Natural killer cell (primary cell): ENCODE results near the gene IP6K2. TPM values are rescaled to one million over a fixed set of nuclear protein-coding genes. Genes with fewer than 3 reads are reported as not detected.

Experiments used
- ATAC-seq, 3 donors: fragments of 150-1000 bp in 2 of 3; fragments of 200-7000 bp in 1 of 3; cut with Tn5 transposase; 1 replicate in 1 of 3; 2 replicates in 2 of 3; pipeline ENCODE4 v1.10.0; 2021; ENCODE audit warnings: mild to moderate bottlenecking in 2 of 3, moderate library complexity in 2 of 3
- DNase-seq, 2 donors: peaks; one replicate each; pipeline versions ENCODE4 v3.0.0 to v3.0.0-alpha.2; 2013 to 2021; ENCODE audit warnings: mixed read lengths in 1 of 2
- H3K27ac ChIP-seq: one replicate; pipeline ENCODE4 v1.5.1; 2013; ENCODE audit warnings: mild to moderate bottlenecking, low read length
- H3K27me3 ChIP-seq: one replicate; pipeline ENCODE4 v1.6.1; 2013; ENCODE audit warnings: low read length; ENCODE audit not compliant: control insufficient read depth, insufficient read depth
- H3K36me3 ChIP-seq: one replicate; pipeline ENCODE4 v1.6.1; 2013; ENCODE audit warnings: low read length; ENCODE audit not compliant: control insufficient read depth, insufficient read depth
- H3K4me1 ChIP-seq: one replicate; pipeline ENCODE4 v1.6.1; 2013; ENCODE audit warnings: low read length; ENCODE audit not compliant: control insufficient read depth, insufficient read depth
- H3K4me3 ChIP-seq: one replicate; pipeline ENCODE4 v1.5.1; 2013; ENCODE audit warnings: low read length
- H3K9me3 ChIP-seq: one replicate; pipeline ENCODE4 v1.6.1; 2013; ENCODE audit warnings: low read length; ENCODE audit not compliant: control insufficient read depth, insufficient read depth
- H3K27ac Mint-ChIP-seq, 2 donors: one replicate each; pipeline ENCODE4 v1.8.0; 2022; ENCODE audit warnings: mild to moderate bottlenecking in 2 of 2, mixed read lengths in 2 of 2, moderate library complexity in 1 of 2
- H3K27me3 Mint-ChIP-seq, 2 donors: one replicate each; pipeline ENCODE4 v1.8.0; 2022; ENCODE audit warnings: low read depth in 2 of 2, mixed read lengths in 2 of 2
- H3K36me3 Mint-ChIP-seq: one replicate; pipeline ENCODE4 v1.8.0; 2022; ENCODE audit warnings: mixed read lengths
- H3K4me1 Mint-ChIP-seq, 2 donors: one replicate each; pipeline ENCODE4 v1.8.0; 2022; ENCODE audit warnings: mixed read lengths in 2 of 2
- H3K4me3 Mint-ChIP-seq: one replicate; pipeline ENCODE4 v1.8.0; 2022; ENCODE audit warnings: mild to moderate bottlenecking, moderate library complexity, mixed read lengths
- H3K9me3 Mint-ChIP-seq, 2 donors: one replicate each; pipeline ENCODE4 v1.8.0; 2022; ENCODE audit warnings: mixed read lengths in 2 of 2
- WGBS: methylation state at CpG from one replicate; pipeline ENCODE4 v1.1.7; 2013; ENCODE audit warnings: missing lambda C conversion rate; ENCODE audit not compliant: insufficient coverage; 5-methylcytosine and 5-hydroxymethylcytosine counted together
- intact Hi-C: fragments of 100-400 bp; cut with micrococcal nuclease; formaldehyde crosslinking; loops from one replicate; pipeline ENCODE4 v1.14.2; 2022
- total RNA-seq, 4 donors: library from RNA; stranded (reverse); fragments of 120-200 nt in 1 of 4; gene quantifications; one replicate each; pipeline versions ENCODE4 v1.2.3 to v1.2.4, GENCODE V29; 2013 to 2022
- TF ChIP-seq, protein P1 (sequence below): fragments of 200-600 bp; IDR thresholded peaks from one replicate; pipeline ENCODE4 v1.8.0; 2022; ENCODE audit warnings: antibody characterized with exemption

The IP6K2 gene
- total RNA-seq, 3 donors from 2014 or later (not counting 1 experiment from before 2014, with no cell fraction given) = 140 to 151 (median 148) TPM

DNA sequence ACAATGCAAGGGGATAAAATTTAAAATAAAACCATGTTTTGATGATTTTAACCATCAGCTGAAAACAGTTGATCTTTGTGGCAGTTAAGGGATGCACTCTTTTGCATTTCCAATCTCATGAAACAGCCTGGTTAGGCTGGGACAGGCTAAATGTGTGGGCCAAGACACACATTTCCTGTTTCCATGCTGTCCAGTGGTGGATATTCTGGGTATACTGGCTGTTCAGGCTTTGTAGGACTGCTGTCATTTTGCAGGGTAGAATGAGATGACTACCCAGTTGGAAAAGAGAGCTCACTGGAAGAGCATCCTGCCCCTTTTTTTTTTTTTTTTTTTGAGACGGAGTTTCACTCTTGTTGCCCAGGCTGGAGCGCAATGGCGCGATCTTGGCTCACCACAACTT lies 42.0 kb upstream of the IP6K2 start:
- Histone ChIP-seq H3K27me3 (no peaks in the 10 kb centered on the region), H3K9me3 (no peaks in the 10 kb centered on the region), H3K36me3 (peaks cover 30% of the 10 kb centered on the region), H3K4me1 (no peaks in the 10 kb centered on the region), H3K4me3 (no peak overlapping the region), H3K27ac (no peak overlapping the region)
- TF ChIP-seq, protein P1, sequence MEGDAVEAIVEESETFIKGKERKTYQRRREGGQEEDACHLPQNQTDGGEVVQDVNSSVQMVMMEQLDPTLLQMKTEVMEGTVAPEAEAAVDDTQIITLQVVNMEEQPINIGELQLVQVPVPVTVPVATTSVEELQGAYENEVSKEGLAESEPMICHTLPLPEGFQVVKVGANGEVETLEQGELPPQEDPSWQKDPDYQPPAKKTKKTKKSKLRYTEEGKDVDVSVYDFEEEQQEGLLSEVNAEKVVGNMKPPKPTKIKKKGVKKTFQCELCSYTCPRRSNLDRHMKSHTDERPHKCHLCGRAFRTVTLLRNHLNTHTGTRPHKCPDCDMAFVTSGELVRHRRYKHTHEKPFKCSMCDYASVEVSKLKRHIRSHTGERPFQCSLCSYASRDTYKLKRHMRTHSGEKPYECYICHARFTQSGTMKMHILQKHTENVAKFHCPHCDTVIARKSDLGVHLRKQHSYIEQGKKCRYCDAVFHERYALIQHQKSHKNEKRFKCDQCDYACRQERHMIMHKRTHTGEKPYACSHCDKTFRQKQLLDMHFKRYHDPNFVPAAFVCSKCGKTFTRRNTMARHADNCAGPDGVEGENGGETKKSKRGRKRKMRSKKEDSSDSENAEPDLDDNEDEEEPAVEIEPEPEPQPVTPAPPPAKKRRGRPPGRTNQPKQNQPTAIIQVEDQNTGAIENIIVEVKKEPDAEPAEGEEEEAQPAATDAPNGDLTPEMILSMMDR = no peak
- intact Hi-C loops = no loop called here
- Mint-ChIP-seq H3K36me3 (no peaks in the 10 kb centered on the region), H3K4me3 (no peak overlapping the region), H3K27ac (peak overlapping the region in 1 of 2 donors; percentile 42), H3K9me3 (no peaks in the 10 kb centered on the region), H3K4me1 (no peaks in the 10 kb centered on the region), H3K27me3 (no peaks in the 10 kb centered on the region)
- WGBS = no CpG with 5 or more reads among the region's 4 CpGs
- ATAC-seq = no peak
- DNase-seq = no peak

DNA sequence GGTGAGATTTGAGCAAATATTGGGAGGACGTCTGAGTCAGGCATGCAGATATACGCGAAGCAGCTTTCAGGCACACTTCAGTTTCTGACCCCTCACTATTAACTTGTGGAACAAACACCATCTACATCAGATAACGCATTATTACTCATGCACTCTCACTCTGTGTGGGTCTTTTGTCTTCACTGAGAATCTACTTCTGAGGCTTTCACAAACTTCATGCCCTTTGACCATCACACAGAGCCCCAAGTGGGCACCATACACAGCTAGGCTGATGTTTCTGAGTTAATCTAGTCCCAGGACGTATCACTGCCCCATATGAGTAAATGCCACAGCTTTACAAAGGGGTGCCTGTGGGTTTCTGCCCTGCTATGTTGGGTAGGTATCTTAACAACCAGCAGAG lies 39.6 kb upstream of the IP6K2 start:
- Mint-ChIP-seq H3K27me3 (no peaks in the 10 kb centered on the region), H3K27ac (no peak overlapping the region), H3K4me3 (no peak overlapping the region), H3K4me1 (no peaks in the 10 kb centered on the region), H3K9me3 (no peaks in the 10 kb centered on the region), H3K36me3 (no peaks in the 10 kb centered on the region)
- DNase-seq (no peak), ATAC-seq (no peak)
- TF ChIP-seq, protein P1 = no peak
- intact Hi-C loops = no loop called here
- no peak overlapping the region for H3K27ac ChIP-seq
- H3K36me3 ChIP-seq = peaks cover 26% of the 10 kb centered on the region
- no peaks in the 10 kb centered on the region for H3K27me3 ChIP-seq
- H3K4me3 ChIP-seq = no peak overlapping the region
- H3K9me3 ChIP-seq = no peaks in the 10 kb centered on the region
- H3K4me1 ChIP-seq = no peaks in the 10 kb centered on the region
- WGBS = 84% methylated on average over 5 of the region's 5 CpGs

DNA sequence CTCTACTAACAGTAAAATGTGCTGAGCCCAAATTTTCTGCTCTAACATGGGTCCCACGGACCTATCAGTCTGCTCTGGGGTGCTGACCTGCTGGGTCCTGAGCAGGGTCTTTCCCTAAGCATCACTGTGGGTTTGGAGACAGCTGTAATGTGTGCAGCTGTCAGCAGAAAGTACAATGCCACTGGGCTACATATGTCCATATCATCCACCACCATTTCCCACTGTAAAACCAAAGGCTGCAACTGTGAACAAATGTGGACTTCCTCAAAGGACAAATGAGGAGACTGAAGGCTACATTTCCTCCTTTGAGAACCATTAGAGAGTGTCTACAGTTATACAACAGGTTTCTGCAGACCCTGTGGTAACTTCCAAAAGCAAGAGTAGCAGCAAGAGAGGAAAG lies 33.8 kb upstream of the IP6K2 start:
- Histone ChIP-seq H3K27ac (no peak overlapping the region), H3K4me1 (peaks cover 5% of the 10 kb centered on the region), H3K36me3 (peaks cover 34% of the 10 kb centered on the region), H3K27me3 (no peaks in the 10 kb centered on the region), H3K4me3 (no peak overlapping the region), H3K9me3 (no peaks in the 10 kb centered on the region)
- no peaks in the 10 kb centered on the region for H3K9me3 Mint-ChIP-seq
- no peak for DNase-seq
- H3K27ac Mint-ChIP-seq = peak overlapping the region in 1 of 2 donors; percentile 43
- intact Hi-C loops = no loop called here
- H3K4me1 Mint-ChIP-seq = no peaks in the 10 kb centered on the region
- TF ChIP-seq, protein P1 = no peak
- no peak overlapping the region for H3K4me3 Mint-ChIP-seq
- ATAC-seq = no peak
- 79% methylated on average over 1 of the region's 1 CpG for WGBS
- peaks cover 7% of the 10 kb centered on the region for H3K36me3 Mint-ChIP-seq
- no peaks in the 10 kb centered on the region for H3K27me3 Mint-ChIP-seq

DNA sequence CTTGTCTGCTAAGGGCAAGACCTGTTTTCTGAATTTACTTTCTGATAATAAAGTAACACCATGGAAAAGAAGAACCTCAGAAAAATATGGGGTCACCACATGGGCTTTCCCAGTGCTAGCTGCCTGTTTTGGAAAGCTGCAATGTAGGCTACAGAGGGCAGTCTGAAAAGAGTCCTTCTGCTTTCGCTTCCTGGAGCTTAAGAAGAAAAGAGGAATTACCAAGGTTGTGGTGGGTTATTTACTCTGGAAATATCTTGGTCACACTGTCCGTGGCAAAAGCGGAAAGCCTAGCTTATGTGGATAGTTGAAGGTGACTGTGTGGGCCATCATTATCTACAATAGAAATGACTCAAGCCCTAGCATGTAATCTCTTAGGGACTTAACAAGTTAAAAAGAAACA lies 31.7 kb upstream of the IP6K2 start:
- Histone ChIP-seq H3K27me3 (no peaks in the 10 kb centered on the region), H3K27ac (no peak overlapping the region), H3K4me3 (no peak overlapping the region), H3K4me1 (peaks cover 5% of the 10 kb centered on the region), H3K36me3 (peaks cover 32% of the 10 kb centered on the region), H3K9me3 (no peaks in the 10 kb centered on the region)
- no peaks in the 10 kb centered on the region for H3K4me1 Mint-ChIP-seq
- ATAC-seq (no peak), DNase-seq (no peak)
- H3K4me3 Mint-ChIP-seq = no peak overlapping the region
- H3K27me3 Mint-ChIP-seq = no peaks in the 10 kb centered on the region
- TF ChIP-seq, protein P1 = no peak
- H3K9me3 Mint-ChIP-seq = no peaks in the 10 kb centered on the region
- WGBS = 96% methylated on average over 3 of the region's 3 CpGs
- peaks cover 7% of the 10 kb centered on the region for H3K36me3 Mint-ChIP-seq
- no peak overlapping the region for H3K27ac Mint-ChIP-seq
- intact Hi-C loops = no loop called here
